ENCODE results near the gene MEX3B.

DNA sequence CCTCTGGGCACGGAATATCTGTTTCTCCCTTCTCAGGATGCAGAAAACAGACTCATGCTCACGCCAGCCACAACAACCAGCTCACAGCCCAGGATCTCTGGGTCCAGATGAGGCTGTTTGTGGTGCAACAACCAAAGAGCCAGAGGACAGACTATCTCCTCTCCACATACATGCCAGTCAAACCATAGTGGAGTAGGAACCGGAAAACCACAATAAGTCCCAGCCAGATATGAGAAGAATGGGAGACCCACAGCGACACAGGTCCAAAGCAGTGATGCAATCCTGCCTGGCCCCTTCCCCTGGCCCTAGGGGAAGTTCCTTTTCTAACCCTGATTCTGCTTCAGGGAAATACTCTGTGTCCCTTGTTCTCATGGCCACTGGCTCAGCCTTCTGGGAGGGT, 27.6 kb downstream of the MEX3B start:
- TF ChIP-seq GATA3 (IDR thresholded peaks at IDR 0.05; ENCODE audit: low read depth, low read length): no peak
- TF ChIP-seq GATA2 (IDR thresholded peaks at IDR 0.05; ENCODE audit: low read depth, low read length): no peak

All from SH-SY5Y (cell line).